GM19468 (cell line): ENCODE results near the gene CACNG8.

Experiments used
- ATAC-seq: cut with Tn5 transposase; IDR thresholded peaks from one replicate; pipeline ENCODE4 v1.9.1; 2021; ENCODE audit warnings: mild to moderate bottlenecking, moderate library complexity, moderate number of reproducible peaks; ENCODE audit not compliant: unreplicated experiment; ENCODE audit errors: extremely low read depth

Gene CACNG8

DNA sequence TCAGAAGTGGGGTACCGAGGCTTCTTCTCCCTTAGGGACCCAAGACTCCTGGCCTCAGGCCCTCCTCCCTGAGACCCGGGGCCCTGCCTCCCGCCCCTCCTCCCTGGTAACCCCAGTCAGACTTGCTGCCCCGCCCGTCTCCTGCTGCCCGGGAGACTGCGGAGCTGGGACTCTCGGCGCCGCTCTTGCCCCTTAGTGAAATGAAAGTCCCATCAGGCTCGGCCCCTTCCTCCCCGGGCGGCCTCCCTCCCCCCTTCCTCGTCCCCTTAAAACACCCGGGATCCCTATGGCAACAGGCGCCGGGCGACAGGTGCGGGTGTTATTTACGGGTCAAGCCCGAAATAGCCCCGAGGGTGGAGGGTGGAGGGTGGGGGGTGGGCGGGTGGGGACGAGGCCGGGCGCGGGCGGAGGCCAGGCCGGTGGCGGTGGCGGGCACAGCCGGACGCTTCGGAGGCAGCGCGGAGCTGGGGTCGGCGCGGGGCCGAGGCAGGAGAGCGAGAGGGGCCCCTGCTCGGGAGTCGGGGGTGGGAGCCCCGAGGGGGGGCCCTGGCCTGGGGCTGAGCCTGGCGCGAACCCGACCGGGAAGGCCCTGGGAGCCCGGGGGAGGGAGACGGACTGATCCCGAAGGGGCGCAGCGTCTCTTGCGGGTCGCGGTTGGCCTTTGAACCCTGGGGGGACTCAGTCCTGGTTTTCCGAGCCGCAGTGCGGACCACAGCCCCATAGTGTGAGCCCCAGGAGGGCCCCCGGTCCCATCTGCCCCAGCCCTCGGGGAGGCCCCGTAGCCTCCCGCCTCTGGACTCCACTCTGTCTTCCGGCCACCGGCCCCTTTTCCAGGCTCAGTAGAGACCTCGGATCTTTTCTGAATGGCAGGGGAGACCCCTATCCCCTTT is 28.7 kb downstream of the CACNG8 start, which contains the start of gene CACNG6:
TSS of gene CACNG6 (plus strand) at position 414 of the 890 bp plus-strand sequence. CDS start 1,241 bp downstream, outside the sequence.
- no peak for ATAC-seq

DNA sequence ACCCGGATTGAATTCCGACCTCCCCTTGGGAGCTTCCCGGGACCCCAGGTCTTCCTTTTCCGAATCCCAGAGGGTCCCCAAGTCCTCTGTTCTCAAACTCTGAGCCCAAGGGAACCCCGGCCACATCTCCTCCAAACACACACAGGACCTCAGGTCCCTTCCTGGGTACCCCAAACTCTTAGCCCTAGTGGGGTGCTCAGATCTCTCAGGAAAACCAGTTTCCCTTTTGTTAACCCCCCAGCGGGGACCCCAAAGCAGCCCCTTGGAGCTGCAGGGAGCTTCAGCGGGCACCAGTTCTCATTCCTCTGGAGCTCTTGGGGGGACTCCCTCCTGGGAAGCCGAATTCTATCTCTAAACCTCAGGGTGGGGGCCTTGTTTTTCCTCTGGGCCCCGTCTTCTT is 29.5 kb downstream of the CACNG8 start:
- no peak for ATAC-seq

DNA sequence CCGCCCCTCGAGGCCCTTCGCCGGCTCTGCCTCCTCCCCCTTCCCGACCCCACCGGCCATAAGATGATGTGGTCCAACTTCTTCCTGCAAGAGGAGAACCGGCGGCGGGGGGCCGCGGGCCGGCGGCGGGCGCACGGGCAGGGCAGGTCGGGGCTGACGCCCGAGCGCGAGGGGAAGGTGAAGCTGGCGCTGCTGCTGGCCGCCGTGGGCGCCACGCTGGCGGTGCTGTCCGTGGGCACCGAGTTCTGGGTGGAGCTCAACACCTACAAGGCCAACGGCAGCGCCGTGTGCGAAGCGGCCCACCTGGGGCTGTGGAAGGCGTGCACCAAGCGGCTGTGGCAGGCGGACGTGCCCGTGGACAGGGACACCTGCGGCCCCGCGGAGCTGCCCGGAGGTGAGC is 30.1 kb downstream of the CACNG8 start:
- no peak for ATAC-seq

DNA sequence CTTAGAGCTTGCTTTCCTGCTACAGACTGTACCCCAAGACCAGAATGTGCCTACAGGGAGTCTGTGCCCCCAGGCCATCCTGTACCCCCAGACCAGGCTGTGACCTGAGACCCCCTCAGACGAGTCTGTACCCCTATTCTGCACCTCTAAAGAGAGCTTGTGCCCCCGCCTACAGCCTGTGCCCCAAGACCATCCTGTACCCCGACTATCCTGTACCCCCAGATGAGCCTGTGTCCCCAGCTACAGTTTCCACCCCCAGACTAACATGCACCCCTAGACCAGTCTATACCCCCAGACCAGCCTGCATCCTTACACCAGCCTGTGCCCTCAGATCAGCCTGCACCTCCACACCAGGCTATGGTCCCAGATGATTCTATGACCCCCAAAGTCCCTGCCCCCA is 30.7 kb downstream of the CACNG8 start:
- ATAC-seq: no peak

DNA sequence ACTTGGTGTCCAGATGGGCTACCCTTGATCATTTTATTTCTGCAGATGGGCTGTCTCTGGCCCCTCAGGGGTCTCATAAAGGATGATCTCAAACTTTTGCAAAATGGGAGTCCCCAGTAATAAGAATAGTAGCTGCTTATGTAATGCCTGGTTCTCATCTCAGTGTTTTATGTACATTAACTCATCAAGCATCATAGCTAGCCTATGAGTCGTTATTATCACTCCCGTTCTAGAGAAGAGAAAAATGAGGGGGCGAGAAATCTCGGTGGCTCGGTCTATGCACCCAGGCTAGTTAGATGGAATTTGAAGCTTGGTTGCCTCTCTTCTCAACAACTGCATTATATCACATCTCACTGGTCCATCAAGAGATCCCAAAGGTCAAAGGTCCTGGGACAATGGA is 32.1 kb downstream of the CACNG8 start:
- no peak for ATAC-seq

DNA sequence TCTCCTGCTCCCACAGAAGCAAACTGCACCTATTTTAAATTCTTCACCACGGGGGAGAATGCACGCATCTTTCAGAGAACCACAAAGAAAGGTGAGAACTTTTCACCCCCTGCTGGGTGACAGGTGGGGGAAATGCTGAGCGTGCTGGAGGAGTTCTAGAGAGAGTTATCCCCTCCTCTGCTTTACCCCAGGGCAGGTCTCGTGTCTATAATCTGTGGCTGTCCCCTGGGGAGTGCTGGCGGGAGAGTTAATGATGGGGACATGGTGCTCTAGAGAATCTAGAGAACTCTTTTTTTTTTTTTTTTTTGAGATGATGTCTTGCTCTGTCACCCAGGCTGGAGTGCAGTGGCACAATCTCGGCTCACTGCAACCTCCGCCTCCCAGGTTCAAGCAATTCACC is 35.5 kb downstream of the CACNG8 start:
- ATAC-seq: no peak

DNA sequence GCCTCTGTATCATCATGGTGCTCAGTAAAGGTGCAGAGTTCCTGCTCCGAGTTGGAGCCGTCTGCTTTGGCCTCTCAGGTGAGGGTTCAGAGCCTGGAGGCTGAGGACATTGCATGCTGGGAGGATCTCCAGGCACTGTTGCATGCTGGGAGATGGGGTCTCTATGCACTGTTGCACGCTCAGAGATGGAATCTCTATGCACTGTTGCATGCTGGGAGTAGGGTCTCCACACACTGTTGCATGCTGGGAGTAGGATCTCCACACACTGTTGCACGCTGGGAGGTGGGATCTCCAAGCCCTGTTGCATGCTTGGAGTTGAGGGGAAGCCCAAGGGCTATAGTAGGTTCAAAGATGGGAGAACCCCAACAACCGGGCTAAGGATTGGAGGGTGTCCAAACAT is 37.0 kb downstream of the CACNG8 start:
- ATAC-seq: no peak

DNA sequence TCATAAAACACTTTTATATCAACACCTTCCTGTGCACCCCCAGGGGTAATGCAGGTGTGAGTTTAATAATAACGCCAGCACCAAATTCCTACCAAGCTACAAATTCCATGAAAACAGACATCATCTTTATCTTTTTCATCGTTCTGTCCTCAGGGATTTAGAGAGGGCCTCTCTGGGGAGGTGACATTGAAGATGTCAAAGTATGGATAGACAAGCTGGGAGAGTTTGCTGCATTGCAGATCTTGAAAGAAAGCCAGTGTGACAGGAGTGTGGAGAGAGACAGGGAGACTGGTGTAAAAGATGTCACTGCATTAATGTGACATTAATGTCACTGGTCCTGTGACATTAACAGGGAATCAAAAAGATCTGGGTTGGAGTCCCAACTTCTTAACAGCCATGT is 38.8 kb downstream of the CACNG8 start:
- no peak for ATAC-seq

DNA sequence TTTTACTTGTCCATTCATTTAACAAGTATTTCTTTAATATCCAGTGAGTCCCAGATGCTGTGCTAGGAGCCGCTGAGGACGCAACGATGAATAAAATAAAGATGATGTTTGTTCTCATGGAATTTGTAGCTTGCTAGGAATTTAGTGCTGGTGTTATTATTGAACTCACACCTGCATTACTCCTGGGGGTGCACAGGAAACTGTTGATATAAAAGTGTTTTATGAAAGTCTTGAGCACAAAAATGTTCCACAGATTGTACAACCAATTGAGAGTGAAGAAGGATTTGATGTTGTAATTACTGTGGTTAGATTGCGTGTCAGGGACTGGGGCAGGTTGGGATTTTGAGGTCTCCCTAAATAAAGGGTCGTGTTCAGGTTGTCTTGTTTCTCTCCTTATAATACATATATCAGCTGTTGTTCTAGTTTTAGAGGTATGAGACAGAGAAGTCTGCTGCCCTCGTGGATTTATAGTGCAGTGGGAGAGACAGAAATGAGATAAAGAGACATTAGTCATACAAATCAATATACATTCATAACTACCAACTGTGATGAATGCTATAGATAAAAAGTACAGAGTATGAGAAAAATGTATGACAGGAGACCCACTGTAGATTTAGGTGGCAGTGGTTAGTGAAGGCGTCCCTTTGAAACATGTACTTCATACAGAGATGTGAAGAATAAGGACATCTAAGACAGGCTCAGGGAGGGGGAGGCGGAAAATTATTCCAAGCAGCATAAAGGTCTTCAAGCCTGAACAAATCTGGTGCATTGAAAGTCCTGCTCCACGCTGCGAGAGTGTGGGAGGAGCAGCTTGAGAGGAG is 40.0 kb downstream of the CACNG8 start:
- ATAC-seq: no peak

DNA sequence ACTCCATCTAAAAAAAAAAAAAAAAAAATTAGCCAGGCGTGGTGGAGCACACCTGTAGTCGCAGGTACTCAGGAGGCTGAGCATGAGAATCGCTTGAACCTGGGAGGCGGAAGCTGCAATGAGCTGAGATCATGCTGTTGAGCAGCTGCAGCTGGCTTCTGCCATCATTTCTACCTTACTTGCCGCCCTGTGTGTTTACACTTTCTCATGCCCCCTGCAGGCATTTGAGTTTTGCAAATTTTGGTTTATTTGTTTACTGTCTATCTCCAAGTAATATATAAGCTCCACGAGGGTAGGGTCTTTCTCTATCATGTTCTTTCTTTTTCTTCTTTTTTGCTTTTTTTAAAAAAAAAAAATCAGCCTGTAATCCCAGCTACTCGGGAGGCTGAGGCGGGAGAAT is 46.7 kb downstream of the CACNG8 start:
- no peak for ATAC-seq

DNA sequence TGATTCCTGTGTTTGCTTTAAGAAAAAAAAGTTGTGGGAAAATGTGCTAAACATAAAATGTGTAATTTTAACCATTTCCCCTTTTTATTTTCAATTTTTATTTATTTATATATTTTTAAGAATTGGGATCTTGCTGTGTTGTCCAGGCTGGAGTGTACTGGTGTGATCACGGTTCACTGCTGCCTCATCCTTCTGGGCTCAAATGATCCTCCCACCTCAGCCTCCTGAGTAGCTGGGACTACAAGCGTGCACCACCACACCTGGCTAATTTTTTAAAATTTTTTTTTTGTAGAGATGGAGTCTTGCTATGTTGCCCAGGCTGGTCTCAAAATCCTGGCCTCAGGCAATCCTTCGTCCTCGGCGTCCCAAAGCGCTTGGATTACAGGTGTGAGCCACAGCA is 47.7 kb downstream of the CACNG8 start:
- ATAC-seq: no peak

DNA sequence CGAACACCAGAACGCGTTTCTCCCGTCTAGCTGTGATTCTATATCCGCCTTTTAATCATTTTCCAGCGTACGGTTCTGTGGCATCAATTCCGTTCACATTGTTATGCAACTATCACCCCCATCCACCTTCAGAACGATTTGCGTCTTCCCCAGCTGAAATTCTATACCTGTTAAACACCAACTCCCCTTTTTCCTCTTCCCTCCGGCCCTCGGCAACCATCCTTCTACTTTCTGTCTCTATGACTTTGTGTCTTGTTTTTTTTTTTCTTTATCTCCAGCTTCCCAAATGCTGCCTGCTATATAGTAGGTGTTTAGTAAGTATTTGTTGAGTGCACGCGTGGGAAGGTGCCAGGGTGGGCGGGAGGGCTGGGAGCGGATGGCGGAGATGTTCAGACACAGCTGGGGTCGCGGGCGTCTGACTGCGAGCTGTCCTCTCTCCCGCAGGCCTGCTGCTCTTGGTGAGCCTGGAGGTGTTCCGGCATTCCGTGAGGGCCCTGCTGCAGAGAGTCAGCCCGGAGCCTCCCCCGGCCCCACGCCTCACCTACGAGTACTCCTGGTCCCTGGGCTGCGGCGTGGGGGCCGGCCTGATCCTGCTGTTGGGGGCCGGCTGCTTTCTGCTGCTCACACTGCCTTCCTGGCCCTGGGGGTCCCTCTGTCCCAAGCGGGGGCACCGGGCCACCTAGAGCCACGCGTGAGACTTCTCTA is 48.9 kb downstream of the CACNG8 start:
- no peak for ATAC-seq

DNA sequence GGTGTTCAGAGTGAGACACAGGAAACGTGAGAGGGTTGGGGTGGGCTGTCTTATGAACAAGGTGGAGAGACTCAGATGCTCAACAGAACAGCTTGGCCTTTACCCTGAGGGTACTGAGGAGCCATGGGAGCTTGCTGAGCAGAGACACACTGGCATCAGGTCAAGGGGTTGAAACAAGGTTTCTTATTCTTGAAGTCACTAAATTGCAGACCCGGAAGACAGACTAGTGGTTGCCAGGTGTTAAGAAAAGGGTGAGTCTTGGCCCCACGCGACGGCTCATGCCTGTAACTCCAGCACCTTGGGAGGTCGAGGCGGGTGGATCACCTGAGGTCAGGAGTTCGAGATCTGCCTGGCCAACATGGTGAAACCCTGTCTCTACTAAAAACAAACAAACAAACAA is 51.1 kb downstream of the CACNG8 start:
- no peak for ATAC-seq

DNA sequence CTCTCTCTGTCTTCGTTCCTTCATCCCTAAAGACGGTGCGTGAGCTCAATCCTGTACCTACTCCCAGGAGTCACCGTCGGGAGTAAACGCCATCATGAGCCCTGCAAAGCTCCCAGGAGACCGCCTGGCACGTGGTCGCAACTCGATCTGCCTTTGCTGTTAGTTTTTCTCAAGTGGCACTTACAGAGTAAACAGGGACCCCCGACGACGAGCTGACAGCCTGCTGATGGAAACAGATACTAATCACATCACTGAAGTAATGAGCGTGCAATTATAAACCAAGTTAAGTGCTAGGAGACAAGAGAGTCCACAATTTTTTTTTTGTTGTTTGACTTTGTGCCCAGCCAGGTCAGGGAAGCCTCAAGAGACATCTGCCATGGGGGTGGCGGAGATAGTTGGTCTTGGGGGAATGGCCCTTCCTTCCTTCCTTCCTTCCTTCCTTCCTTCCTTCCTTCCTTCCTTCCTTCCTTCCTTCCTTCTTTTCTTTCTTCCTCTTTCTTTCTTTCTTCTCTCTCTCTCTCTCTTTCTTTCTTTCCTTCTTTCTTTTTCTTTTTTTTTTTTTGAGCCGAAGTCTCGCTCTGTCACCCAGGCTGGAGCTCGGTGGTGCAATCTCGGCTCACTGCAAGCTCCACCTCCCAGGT is 52.3 kb downstream of the CACNG8 start:
- ATAC-seq: no peak

DNA sequence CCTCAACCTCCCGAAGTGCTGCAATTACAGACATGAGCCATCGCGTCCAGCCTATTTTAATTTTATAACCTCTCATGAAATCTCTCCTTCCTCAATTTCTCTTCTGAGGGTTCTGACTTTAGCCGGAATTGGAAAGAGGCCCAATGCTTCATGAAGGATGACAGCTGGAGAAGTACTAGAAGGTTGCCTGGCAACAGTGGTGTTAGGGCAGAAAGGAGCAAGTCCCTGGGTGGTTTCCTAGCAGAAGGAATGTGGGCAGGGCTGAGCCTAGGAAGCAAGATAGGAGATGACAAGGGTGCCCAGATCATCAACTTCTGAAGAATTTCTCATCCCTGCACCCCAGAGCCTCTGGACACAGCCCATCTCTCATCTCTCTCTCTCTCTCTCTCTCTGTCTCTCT is 54.5 kb downstream of the CACNG8 start:
- ATAC-seq: no peak

DNA sequence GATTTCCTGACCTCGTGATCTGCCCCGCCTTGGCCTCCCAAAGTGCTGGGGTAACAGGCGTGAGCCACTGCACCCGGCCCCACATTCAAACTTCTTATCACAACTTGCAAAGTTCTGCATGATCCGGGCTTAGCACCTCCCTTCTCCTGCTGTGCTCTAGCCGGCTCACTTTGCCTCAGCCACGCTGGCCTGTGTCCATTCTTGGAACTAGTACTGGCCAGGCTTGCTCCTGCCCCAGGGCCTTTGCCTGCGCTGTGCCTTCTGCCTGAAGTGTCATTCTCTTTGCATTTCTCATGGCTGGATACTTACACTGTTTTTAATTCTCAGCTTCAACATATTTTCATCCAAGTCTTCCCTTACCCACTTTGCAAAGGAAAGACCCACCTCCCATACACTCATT is 58.6 kb downstream of the CACNG8 start:
- no peak for ATAC-seq

DNA sequence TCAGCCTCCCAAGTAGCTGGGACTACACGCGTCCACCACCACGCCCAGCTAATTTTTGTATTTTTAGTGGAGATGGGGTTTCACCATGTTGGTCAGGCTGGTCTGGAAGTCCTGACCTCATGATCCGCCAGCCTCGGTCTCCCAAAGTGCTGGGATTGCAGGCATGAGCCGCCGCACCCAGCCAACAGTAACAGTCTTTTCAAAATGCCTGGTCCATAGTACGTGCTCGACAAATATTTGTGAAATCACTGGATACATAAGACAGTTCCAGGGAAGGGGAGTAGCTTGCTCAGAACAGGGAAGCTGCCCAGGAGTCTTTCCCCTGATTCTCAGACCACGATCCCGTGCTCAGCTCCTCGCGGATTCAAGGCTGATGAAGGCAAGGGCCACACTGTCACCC is 59.2 kb downstream of the CACNG8 start:
- ATAC-seq: no peak

DNA sequence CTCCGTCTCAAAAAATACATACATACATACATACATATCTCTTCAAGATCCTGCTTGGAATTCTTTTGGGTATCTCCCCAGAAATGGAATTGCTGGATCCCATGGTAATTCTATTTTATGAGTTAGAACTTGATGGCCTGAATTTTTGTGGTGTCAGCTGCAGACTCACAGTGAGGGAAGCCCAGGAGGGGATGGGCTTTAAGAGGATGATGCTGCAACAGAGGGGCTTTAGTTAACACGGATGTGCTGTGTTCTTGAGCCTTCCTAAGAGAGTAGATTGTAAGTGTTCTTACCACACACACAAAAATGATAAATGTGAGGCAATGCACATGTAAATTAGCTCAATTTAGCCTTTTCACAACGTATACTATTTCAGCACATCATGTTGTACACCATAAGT is 60.5 kb downstream of the CACNG8 start:
- no peak for ATAC-seq

DNA sequence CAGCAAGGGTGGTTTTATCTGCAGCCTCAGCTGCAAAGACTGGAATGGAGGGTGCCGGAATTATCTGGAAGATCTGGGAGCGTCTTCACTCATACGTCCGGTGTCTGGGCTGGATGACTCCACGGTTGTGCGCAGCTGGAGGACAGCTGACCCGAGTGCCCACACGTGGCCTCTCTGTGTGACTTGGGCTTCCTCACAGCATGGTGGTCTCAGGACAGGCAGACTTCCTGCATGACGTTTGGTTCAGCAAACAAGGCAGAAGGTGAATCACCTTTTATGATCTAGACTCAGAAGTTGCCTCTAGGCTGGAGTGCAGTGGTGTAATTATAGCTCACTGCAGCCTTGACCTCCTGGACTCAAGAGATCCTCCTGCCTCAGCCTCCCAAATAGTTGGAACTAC is 61.9 kb downstream of the CACNG8 start:
- no peak for ATAC-seq

DNA sequence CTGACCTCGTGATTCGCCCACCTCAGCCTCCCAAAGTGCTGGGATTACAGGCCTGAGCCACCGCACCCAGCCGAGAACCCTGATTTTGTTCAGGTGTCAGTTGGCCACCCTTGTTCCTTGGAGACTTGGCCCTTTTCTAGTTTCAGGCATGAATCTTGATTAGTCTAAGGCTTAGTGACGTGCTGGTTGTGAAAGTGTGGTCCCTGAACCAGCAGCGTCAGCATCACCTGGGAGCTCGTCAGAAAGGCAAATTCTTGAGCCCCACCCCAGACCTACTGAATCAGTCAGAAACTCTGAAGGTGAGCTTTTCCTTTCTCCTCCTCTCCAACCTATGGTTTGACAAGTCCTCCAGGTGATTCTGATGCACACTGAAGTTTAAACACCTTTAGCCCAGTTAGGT is 63.9 kb downstream of the CACNG8 start:
- no peak for ATAC-seq
